ENCODE results near the gene GC. TPM values are rescaled to one million over a fixed set of nuclear protein-coding genes. Genes with fewer than 3 reads are reported as not detected.

GC gene
- polyA plus RNA-seq, 2 donors: not detected

- no peaks in the 10 kb centered on the region for H3K4me1 ChIP-seq (ENCODE audit: control insufficient read depth in 2 of 2, insufficient read depth in 2 of 2, low read length in 1 of 2)
- 89 to 92% methylated on average over 1 of the region's 1 CpG for WGBS, 2 donors
- no peak overlapping the region for H3K27ac ChIP-seq (ENCODE audit: low read depth in 2 of 2, low read length in 1 of 2)
Measured at GRCh38 chr4:71732066-71732465, 51.8 kb downstream of the GC start.

DNA sequence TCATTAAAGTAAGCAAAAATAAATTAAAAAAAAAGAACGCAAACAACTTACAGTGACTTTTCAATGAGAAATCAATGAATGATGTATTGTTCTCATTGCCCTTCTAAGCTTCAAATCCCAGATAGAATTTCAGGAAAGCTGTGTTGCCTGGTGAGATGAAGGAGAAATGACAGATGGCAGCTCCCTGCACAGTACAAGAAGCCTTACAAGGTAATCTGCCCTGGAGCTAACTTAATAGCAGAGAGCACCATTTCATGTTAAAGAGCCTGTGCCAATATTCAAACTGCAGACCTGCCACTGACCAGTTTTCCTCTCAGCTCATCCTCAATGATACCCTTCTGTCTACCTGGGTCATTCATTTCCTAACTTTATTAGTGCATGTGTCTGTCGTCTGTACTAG is 54.0 kb downstream of the GC start:
- Histone ChIP-seq H3K36me3 (ENCODE audit: control insufficient read depth in 2 of 2, insufficient read depth in 2 of 2, low read length in 1 of 2) (no peaks in the 10 kb centered on the region), H3K4me1 (ENCODE audit: control insufficient read depth in 2 of 2, insufficient read depth in 2 of 2, low read length in 1 of 2) (no peaks in the 10 kb centered on the region)
- WGBS, 2 donors: 79 to 80% methylated on average over 2 of the region's 2 CpGs

More at GRCh38 chr4:71732066-71732465, 51.8 kb downstream of the GC start:
- Histone ChIP-seq H3K4me3 (ENCODE audit: low read depth in 1 of 2, low read length in 2 of 2) (no peak overlapping the region), H3K36me3 (ENCODE audit: control insufficient read depth in 2 of 2, insufficient read depth in 2 of 2, low read length in 1 of 2) (no peaks in the 10 kb centered on the region), H3K27me3 (ENCODE audit: control insufficient read depth in 1 of 2, insufficient read depth in 2 of 2, low read length in 2 of 2) (peaks cover 0 to 2% of the 10 kb centered on the region in 2 donors), H3K9me3 (ENCODE audit: control insufficient read depth in 2 of 2, insufficient read depth in 1 of 2, low read depth in 1 of 2, low read length in 1 of 2) (no peaks in the 10 kb centered on the region)

DNA sequence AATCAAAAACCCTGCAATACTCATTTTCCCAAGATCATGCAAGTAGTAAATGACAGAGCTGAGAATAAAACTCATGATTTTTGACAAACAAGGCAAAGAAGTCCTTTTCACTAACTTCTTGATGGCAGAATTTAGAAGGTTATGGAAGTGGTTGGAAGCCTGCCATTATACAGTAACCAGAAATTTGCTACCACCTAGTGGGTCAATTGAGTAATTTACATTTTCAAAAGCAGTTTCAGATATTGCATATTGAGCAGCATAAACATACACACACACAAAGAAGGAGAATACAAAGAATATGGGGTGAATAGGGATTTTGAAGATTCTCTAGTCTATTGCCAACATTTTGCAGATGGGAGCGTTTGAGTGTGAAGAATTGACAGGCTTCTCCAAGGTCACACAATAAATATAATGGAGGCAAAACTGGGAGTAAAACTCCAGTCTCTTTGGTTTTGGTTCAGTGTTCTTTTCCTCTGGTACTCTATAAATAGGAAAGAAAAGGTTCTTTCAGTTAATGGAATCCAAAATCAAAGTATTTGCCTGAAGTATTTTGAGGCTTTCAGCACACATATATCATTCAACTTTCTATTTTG is 70.2 kb downstream of the GC start:
- Histone ChIP-seq H3K27me3 (ENCODE audit: control insufficient read depth in 1 of 2, insufficient read depth in 2 of 2, low read length in 2 of 2) (no peaks in the 10 kb centered on the region), H3K27ac (ENCODE audit: low read depth in 2 of 2, low read length in 1 of 2) (no peak overlapping the region), H3K9me3 (ENCODE audit: control insufficient read depth in 2 of 2, insufficient read depth in 1 of 2, low read depth in 1 of 2, low read length in 1 of 2) (no peaks in the 10 kb centered on the region), H3K4me3 (ENCODE audit: low read depth in 1 of 2, low read length in 2 of 2) (no peak overlapping the region), H3K4me1 (ENCODE audit: control insufficient read depth in 2 of 2, insufficient read depth in 2 of 2, low read length in 1 of 2) (no peaks in the 10 kb centered on the region), H3K36me3 (ENCODE audit: control insufficient read depth in 2 of 2, insufficient read depth in 2 of 2, low read length in 1 of 2) (no peaks in the 10 kb centered on the region)
- 17 to 21% methylated on average over 1 of the region's 1 CpG for WGBS, 2 donors

More for the DNA sequence above, 54.0 kb downstream of the GC start:
- peaks cover 0 to 2% of the 10 kb centered on the region in 2 donors for H3K27me3 ChIP-seq (ENCODE audit: control insufficient read depth in 1 of 2, insufficient read depth in 2 of 2, low read length in 2 of 2)
- H3K4me3 ChIP-seq (ENCODE audit: low read depth in 1 of 2, low read length in 2 of 2): no peak overlapping the region
- H3K9me3 ChIP-seq (ENCODE audit: control insufficient read depth in 2 of 2, insufficient read depth in 1 of 2, low read depth in 1 of 2, low read length in 1 of 2): no peaks in the 10 kb centered on the region
- H3K27ac ChIP-seq (ENCODE audit: low read depth in 2 of 2, low read length in 1 of 2): no peak overlapping the region

- Histone ChIP-seq H3K27me3 (ENCODE audit: control insufficient read depth in 1 of 2, insufficient read depth in 2 of 2, low read length in 2 of 2) (no peaks in the 10 kb centered on the region), H3K9me3 (ENCODE audit: control insufficient read depth in 2 of 2, insufficient read depth in 1 of 2, low read depth in 1 of 2, low read length in 1 of 2) (no peaks in the 10 kb centered on the region), H3K4me3 (ENCODE audit: low read depth in 1 of 2, low read length in 2 of 2) (no peak overlapping the region), H3K4me1 (ENCODE audit: control insufficient read depth in 2 of 2, insufficient read depth in 2 of 2, low read length in 1 of 2) (no peaks in the 10 kb centered on the region), H3K27ac (ENCODE audit: low read depth in 2 of 2, low read length in 1 of 2) (no peak overlapping the region), H3K36me3 (ENCODE audit: control insufficient read depth in 2 of 2, insufficient read depth in 2 of 2, low read length in 1 of 2) (no peaks in the 10 kb centered on the region)
- 84% methylated on average over 3 of the region's 3 CpGs for WGBS, 2 donors
Measured at GRCh38 chr4:71711985-71712348, 71.9 kb downstream of the GC start.

DNA sequence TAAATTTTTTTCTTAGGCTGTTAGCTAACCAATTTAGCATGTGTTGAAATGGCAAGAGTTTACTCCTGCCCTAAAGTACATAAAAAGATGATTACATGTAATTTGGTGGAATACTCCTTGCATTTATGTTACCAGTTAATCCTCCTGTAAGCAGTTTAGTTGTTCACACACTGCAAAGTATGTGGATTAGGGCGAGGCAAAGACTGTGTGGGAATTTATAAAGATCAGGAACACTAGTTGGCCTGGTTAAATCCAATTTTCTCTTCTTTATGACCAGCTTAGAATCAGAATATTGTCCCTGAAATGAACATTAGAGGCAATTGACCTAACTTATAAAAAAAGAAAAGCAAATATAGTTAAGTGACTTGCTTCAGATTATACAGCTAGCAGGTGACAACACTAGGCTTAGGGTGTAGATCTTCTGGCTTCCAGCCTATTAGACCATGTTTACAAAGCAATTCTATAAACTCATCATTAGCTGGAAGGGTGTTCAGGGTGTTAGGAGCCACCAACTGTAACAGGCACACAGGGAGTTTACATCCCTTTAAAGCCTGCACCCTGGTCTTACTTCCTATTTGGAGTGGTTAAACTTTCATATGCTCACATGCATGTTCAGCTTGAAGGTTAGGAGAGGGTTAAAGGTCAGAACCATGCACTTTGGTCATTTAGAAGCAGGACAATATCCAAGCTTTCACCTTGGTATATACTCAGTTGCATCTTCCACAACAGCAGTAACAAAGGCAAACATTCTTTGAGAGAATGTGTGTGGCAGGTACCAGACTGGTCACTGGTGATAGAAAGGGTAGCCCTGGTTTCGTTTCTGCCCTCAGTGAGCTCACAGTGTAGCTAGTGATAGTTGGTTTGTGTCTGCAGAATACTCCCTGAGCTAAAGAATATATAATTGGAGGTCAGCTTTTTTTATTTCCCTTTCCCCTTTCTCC is 72.6 kb downstream of the GC start:
- H3K27me3 ChIP-seq (ENCODE audit: control insufficient read depth in 1 of 2, insufficient read depth in 2 of 2, low read length in 2 of 2): no peaks in the 10 kb centered on the region
- H3K4me1 ChIP-seq (ENCODE audit: control insufficient read depth in 2 of 2, insufficient read depth in 2 of 2, low read length in 1 of 2): no peaks in the 10 kb centered on the region
- no peaks in the 10 kb centered on the region for H3K9me3 ChIP-seq (ENCODE audit: control insufficient read depth in 2 of 2, insufficient read depth in 1 of 2, low read depth in 1 of 2, low read length in 1 of 2)
- H3K4me3 ChIP-seq (ENCODE audit: low read depth in 1 of 2, low read length in 2 of 2): no peak overlapping the region
- H3K36me3 ChIP-seq (ENCODE audit: control insufficient read depth in 2 of 2, insufficient read depth in 2 of 2, low read length in 1 of 2): no peaks in the 10 kb centered on the region
- H3K27ac ChIP-seq (ENCODE audit: low read depth in 2 of 2, low read length in 1 of 2): no peak overlapping the region
- 43 to 49% methylated on average over 2 of the region's 2 CpGs for WGBS, 2 donors

- Histone ChIP-seq H3K4me3 (ENCODE audit: low read depth in 1 of 2, low read length in 2 of 2) (no peak overlapping the region), H3K27me3 (ENCODE audit: control insufficient read depth in 1 of 2, insufficient read depth in 2 of 2, low read length in 2 of 2) (no peaks in the 10 kb centered on the region), H3K27ac (ENCODE audit: low read depth in 2 of 2, low read length in 1 of 2) (no peak overlapping the region), H3K36me3 (ENCODE audit: control insufficient read depth in 2 of 2, insufficient read depth in 2 of 2, low read length in 1 of 2) (no peaks in the 10 kb centered on the region), H3K4me1 (ENCODE audit: control insufficient read depth in 2 of 2, insufficient read depth in 2 of 2, low read length in 1 of 2) (no peaks in the 10 kb centered on the region), H3K9me3 (ENCODE audit: control insufficient read depth in 2 of 2, insufficient read depth in 1 of 2, low read depth in 1 of 2, low read length in 1 of 2) (no peaks in the 10 kb centered on the region)
- 18 to 35% methylated on average over 1 of the region's 1 CpG for WGBS, 2 donors
Measured at GRCh38 chr4:71709961-71710360, 73.9 kb downstream of the GC start.

- Histone ChIP-seq H3K27me3 (ENCODE audit: control insufficient read depth in 1 of 2, insufficient read depth in 2 of 2, low read length in 2 of 2) (no peaks in the 10 kb centered on the region), H3K4me1 (ENCODE audit: control insufficient read depth in 2 of 2, insufficient read depth in 2 of 2, low read length in 1 of 2) (peaks cover 0 to 2% of the 10 kb centered on the region in 2 donors), H3K36me3 (ENCODE audit: control insufficient read depth in 2 of 2, insufficient read depth in 2 of 2, low read length in 1 of 2) (no peaks in the 10 kb centered on the region), H3K4me3 (ENCODE audit: low read depth in 1 of 2, low read length in 2 of 2) (no peak overlapping the region), H3K9me3 (ENCODE audit: control insufficient read depth in 2 of 2, insufficient read depth in 1 of 2, low read depth in 1 of 2, low read length in 1 of 2) (no peaks in the 10 kb centered on the region), H3K27ac (ENCODE audit: low read depth in 2 of 2, low read length in 1 of 2) (no peak overlapping the region)
- 93 to 95% methylated on average over 2 of the region's 2 CpGs for WGBS, 2 donors
Measured at GRCh38 chr4:71698141-71698540, 85.7 kb downstream of the GC start.

DNA sequence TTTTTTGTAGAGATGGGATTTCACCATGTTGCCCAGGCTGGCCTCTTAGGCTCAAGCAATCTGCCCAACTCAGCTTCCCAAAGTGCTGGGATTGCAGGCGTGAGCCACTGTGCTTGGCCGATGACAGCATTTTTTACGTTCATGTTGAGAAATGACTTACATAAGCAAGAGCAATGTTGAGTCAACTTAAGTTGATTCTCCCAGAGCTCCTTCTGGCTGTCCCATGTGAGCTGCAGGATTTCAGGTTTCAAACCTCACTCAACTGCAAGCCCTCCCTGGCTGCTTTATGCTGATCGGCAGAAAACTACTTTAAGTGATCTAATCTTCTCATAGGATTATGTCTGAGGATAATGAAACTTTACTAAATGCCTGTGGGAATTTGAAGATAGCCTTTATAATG is 86.8 kb downstream of the GC start:
- no peaks in the 10 kb centered on the region for H3K9me3 ChIP-seq (ENCODE audit: control insufficient read depth in 2 of 2, insufficient read depth in 1 of 2, low read depth in 1 of 2, low read length in 1 of 2)
- no peak overlapping the region for H3K4me3 ChIP-seq (ENCODE audit: low read depth in 1 of 2, low read length in 2 of 2)
- WGBS, 2 donors: 93 to 97% methylated on average over 4 of the region's 4 CpGs
- H3K27me3 ChIP-seq (ENCODE audit: control insufficient read depth in 1 of 2, insufficient read depth in 2 of 2, low read length in 2 of 2): no peaks in the 10 kb centered on the region
- no peaks in the 10 kb centered on the region for H3K36me3 ChIP-seq (ENCODE audit: control insufficient read depth in 2 of 2, insufficient read depth in 2 of 2, low read length in 1 of 2)
- peaks cover 0 to 2% of the 10 kb centered on the region in 2 donors for H3K4me1 ChIP-seq (ENCODE audit: control insufficient read depth in 2 of 2, insufficient read depth in 2 of 2, low read length in 1 of 2)
- H3K27ac ChIP-seq (ENCODE audit: low read depth in 2 of 2, low read length in 1 of 2): no peak overlapping the region

DNA sequence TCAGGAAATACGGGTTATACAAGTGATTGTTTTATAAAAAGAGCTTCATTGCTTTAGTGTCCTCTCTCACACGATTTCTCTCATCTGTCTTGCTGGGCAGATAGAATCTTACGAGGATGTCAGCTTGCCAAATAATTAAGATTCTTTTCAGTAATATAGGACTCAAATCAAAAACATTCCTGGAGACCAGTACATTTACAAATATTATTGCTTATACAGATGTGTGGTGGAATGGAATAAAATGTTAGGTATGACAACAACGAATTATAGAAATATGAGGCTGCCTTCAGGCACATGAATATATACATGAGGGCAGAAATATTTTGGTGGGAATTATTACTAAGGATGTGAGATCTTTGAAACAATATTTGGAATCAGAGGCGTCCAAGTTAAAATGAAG is 88.9 kb downstream of the GC start:
- Histone ChIP-seq H3K27me3 (ENCODE audit: control insufficient read depth in 1 of 2, insufficient read depth in 2 of 2, low read length in 2 of 2) (no peaks in the 10 kb centered on the region), H3K27ac (ENCODE audit: low read depth in 2 of 2, low read length in 1 of 2) (no peak overlapping the region), H3K4me3 (ENCODE audit: low read depth in 1 of 2, low read length in 2 of 2) (no peak overlapping the region), H3K36me3 (ENCODE audit: control insufficient read depth in 2 of 2, insufficient read depth in 2 of 2, low read length in 1 of 2) (no peaks in the 10 kb centered on the region), H3K9me3 (ENCODE audit: control insufficient read depth in 2 of 2, insufficient read depth in 1 of 2, low read depth in 1 of 2, low read length in 1 of 2) (no peaks in the 10 kb centered on the region), H3K4me1 (ENCODE audit: control insufficient read depth in 2 of 2, insufficient read depth in 2 of 2, low read length in 1 of 2) (no peaks in the 10 kb centered on the region)
- 48 to 52% methylated on average over 5 of the region's 5 CpGs for WGBS, 2 donors
